Effector memory CD4-positive, alpha-beta T cell (primary cell): ENCODE data around the gene VPREB1.
"Not testable (repeated sequence)": the region's sequence is repeated elsewhere in the genome, so short reads cannot be mapped to it uniquely, and the experiment has no call there.

Experiments used
- DNase-seq, 3 donors: peaks; one replicate each; pipeline ENCODE4 v3.0.0-alpha.2; 2020
- H3K27ac ChIP-seq: 2 replicates; pipeline ENCODE4 v1.7.0; 2013; ENCODE audit warnings: mild to moderate bottlenecking, low read length, moderate library complexity; ENCODE audit not compliant: insufficient read depth, poor library complexity, severe bottlenecking
- H3K27me3 ChIP-seq: replicated peaks from 2 replicates; pipeline ENCODE4 v1.7.0; 2013; ENCODE audit warnings: mild to moderate bottlenecking, low read length; ENCODE audit not compliant: insufficient read depth, control insufficient read depth, poor library complexity, severe bottlenecking
- H3K36me3 ChIP-seq: 2 replicates; pipeline ENCODE4 v1.7.0; 2013; ENCODE audit warnings: mild to moderate bottlenecking, low read length, moderate library complexity; ENCODE audit not compliant: control insufficient read depth, insufficient read depth
- H3K4me1 ChIP-seq: 2 replicates; pipeline ENCODE4 v1.7.0; 2013; ENCODE audit warnings: low read length, mild to moderate bottlenecking; ENCODE audit not compliant: control insufficient read depth, insufficient read depth, poor library complexity, severe bottlenecking
- H3K4me3 ChIP-seq: 2 replicates; pipeline ENCODE4 v1.7.0; 2013; ENCODE audit warnings: low read length, low read depth, mild to moderate bottlenecking; ENCODE audit not compliant: insufficient read depth, poor library complexity, severe bottlenecking
- H3K9me3 ChIP-seq: 2 replicates; pipeline ENCODE4 v1.7.0; 2013; ENCODE audit warnings: mild to moderate bottlenecking, low read length, moderate library complexity; ENCODE audit not compliant: control insufficient read depth

VPREB1 gene

DNA sequence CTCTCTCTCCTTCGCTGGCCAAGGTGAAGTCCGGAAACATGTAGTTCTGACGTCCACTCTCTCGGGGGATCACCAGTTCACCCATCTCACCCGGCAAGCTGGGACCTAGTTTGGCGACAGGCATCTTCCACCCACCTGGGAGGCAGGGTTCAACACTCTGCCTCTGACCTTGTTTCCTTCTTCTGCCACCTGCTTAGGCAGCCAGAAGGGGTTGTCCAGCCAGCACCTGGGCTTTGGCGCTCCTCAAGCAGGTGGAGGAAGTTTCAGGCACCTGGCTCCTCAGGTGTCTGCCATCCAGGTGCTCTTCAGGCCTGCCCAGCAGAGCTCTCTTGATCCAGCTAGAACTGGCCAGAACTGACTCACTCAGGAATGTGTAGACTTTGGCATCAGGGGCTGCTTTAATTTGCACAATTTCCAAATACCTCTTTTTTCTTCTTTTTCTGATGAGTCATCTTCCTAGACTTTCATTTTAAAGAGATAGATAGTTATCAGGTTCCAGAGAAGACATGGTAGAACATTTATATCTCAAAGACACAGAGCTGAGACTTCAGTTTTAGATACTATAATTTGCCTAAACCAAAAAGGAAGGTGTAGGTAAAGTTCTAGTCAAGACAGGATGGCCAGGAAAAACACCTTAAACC, 25.6 kb downstream of the VPREB1 start:
- not testable (repeated sequence) for H3K4me3 ChIP-seq, DNase-seq, H3K4me1 ChIP-seq, H3K27ac ChIP-seq, H3K36me3 ChIP-seq, H3K27me3 ChIP-seq, H3K9me3 ChIP-seq

DNA sequence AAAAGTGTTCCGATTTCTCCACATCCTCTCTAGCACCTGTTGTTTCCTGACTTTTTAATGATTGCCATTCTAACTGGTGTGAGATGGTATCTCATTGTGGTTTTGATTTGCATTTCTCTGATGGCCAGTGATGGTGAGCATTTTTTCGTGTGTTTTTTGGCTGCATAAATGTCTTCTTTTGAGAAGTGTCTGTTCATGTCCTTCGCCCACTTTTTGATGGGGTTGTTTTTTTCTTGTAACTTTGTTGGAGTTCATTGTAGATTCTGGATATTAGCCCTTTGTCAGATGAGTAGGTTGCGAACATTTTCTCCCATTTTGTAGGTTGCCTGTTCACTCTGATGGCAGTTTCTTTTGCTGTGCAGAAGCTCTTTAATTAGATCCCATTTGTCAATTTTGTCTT, 32.8 kb downstream of the VPREB1 start:
- H3K27me3 ChIP-seq, H3K9me3 ChIP-seq, H3K4me3 ChIP-seq, H3K27ac ChIP-seq, DNase-seq, H3K36me3 ChIP-seq, H3K4me1 ChIP-seq: not testable (repeated sequence)

DNA sequence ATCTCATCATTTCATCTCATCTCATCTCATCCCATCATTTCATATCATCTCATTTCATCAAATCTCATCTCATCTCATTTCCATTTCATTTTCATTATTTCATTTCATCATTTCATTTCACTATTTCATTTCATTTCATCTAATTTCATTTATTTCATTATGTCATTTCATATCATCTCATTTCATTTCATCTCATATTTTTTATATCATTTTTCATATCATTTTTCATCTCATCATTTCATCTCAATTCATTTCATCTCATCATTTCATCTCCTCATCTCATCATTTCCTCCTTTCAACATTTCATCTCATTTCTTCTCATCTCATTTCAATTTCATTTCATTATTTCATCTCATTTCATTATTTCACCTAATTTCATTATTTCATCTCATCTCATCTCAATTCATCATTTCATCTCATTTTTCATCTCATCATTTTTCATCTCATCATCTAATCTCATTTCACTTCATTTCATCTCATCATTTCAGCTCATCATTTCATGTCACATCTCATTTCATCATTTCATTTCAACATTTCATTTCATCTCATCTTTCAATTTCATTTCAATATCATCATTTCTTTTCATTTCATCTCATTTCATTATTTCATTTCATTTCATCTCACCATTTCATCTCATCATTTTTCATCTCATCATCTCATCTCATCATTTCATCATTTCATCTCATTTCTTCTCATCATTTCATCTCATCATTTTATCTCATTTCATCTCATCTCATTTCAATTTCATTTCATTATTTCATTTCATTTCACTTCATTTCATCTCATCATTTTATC, 40.6 kb downstream of the VPREB1 start:
- H3K9me3 ChIP-seq, H3K27me3 ChIP-seq, DNase-seq, H3K27ac ChIP-seq, H3K4me3 ChIP-seq, H3K36me3 ChIP-seq, H3K4me1 ChIP-seq: not testable (repeated sequence)

DNA sequence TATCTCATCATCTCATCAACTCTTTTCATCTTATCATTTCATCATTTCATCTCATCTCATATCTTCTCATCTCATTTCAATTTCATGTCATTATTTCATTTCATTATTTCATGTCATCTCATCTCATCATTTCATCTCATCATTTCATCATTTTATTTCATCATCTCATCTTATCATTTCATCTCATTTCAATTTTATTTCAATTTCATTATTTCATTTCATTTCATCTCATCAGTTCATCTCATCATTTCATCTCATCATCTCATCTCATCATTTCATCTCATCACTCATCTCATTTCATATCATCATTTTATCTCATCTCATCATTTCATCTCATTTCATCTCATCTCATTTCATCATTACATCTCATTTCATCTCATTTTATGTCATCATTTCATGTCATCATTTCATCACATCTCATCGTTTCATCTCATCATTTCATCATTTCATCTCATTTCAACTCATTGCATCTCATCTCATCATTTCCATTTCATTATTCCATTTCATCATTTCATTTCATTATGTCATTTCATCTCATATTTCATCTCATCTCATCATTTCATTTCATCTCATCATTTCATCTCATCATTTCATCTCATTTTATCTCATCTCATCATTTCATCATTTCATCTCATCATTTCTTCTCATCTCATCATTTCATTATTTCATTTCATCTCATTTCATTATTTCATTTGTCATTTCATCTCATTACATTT, 42.0 kb downstream of the VPREB1 start:
- H3K27me3 ChIP-seq, H3K36me3 ChIP-seq, H3K4me3 ChIP-seq, H3K27ac ChIP-seq, DNase-seq, H3K4me1 ChIP-seq, H3K9me3 ChIP-seq: not testable (repeated sequence)

DNA sequence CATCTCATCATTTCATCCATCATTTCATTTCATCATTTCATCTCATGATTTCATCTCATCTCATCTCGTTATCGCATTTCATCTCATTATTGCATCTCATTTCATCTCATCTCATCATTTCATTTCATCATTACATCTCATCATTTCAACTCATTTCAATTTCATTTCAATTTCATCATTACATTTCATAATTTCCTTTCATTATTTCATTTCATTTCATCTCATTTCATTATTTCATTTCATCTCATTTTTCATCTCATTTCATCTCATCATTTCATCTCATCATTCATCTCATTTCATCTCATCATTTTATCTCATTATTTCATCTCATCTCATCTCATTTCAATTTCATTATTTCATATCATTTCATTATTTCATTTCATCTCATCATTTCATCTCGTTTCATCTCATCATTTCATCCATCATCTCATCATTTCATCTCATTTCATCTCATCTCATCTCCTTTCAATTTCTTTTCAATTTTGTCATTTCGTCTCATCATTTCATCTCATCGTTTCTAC, 42.6 kb downstream of the VPREB1 start:
- not testable (repeated sequence) for DNase-seq, H3K27ac ChIP-seq, H3K4me1 ChIP-seq, H3K27me3 ChIP-seq, H3K4me3 ChIP-seq, H3K36me3 ChIP-seq, H3K9me3 ChIP-seq

DNA sequence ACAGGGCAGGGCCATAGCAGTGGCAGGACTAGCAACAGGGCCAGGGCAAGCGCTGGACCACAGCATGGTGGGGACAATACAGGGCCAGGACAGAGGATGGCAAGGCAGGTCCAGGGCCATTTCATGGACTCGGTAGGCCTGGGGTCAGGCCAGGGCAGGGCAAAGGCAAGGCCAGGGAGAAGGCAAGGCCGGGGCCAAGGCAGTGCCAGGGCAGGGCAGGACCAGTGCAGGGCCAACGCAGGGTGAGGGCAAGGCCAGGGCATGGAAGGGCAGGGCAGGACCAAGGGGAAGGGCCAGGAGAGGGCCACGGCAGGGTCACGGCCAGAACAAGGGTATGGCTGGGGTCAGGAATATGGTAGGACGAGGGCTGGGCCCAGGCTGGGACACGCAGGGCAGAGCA, 45.1 kb downstream of the VPREB1 start:
- H3K4me1 ChIP-seq, H3K36me3 ChIP-seq, H3K4me3 ChIP-seq, H3K9me3 ChIP-seq, DNase-seq, H3K27me3 ChIP-seq, H3K27ac ChIP-seq: not testable (repeated sequence)

DNA sequence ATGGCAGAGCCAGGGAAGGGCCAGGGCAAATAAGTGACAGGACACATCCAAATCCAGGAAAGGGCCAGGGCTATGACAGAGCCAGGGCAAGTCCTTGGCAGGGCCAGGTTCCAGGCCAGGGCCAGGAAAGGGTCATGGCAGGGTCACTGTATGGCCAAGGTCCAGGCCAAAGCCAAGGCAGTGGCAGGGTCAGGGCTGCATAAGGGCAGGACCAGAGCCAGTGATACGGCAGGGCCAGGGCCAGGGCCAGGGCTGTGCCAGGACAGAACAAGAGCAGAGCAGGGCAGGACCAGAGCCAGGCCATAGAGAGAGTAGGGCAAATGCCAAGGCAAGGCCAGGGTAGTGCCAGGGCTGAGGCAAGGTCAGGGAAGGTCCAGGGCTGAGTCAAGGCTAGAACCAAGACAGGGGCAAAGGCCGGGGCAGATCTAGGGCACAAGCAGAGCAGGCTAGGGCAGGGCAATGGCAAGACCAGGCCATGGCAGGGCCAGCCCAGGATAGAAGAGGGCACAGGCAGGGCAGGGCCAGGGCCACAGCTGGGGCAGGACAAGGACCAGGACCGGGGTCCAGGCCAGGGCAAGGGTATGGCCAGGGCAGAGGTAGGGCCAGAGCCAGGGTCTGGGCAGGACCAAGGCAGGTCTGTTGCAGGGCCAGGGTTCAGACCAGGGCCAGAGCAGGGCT, 46.7 kb downstream of the VPREB1 start:
- H3K27ac ChIP-seq, H3K4me3 ChIP-seq, H3K27me3 ChIP-seq, DNase-seq, H3K9me3 ChIP-seq, H3K4me1 ChIP-seq, H3K36me3 ChIP-seq: not testable (repeated sequence)

DNA sequence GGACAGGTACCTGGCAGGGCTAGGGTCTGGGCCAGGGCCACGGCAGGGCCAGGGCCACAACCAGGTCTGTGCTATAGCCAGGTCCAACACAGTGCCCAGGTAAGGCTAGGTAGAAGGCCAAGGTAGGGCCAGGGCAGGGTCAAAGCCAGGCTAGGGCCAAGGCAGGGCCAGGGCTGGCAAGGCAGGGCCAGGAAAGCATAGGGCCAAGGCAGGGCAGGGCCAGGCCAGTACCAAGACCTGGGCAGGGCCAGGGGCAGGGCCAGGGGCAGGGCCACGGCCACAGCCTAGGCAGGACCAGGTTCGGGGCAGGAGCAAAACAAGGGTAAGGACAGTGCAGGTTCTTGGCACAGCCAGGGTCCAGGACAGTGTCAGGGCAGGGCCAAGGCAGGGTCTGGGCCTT, 48.1 kb downstream of the VPREB1 start:
- not testable (repeated sequence) for DNase-seq, H3K27me3 ChIP-seq, H3K4me3 ChIP-seq, H3K9me3 ChIP-seq, H3K36me3 ChIP-seq, H3K4me1 ChIP-seq, H3K27ac ChIP-seq

DNA sequence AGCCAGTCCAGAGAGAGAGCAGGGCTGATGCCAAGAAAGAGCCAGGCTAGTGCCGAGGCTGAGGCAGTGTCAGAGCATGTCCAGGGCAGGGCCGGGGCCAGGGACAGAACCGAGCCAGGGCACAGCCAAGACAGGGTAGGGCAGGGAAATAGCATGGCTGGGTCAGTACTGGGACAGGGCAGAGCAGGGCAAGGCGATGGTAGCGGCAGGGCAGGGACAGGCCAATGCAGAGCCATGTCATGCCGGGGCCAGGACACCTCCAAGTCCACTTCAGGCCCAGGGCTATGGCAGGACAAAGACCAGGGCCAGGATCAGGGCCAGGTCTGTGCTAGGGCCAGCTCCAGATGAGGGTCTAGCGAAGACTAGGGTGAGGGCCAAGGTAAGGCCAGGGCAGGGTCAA, 48.9 kb downstream of the VPREB1 start:
- not testable (repeated sequence) for H3K9me3 ChIP-seq, DNase-seq, H3K27me3 ChIP-seq, H3K4me3 ChIP-seq, H3K27ac ChIP-seq, H3K36me3 ChIP-seq, H3K4me1 ChIP-seq
